ENCODE results near the gene SERTAD3.
"Not testable (repeated sequence)": the region's sequence is repeated elsewhere in the genome, so short reads cannot be mapped to it uniquely, and the experiment has no call there.

SERTAD3 gene

DNA sequence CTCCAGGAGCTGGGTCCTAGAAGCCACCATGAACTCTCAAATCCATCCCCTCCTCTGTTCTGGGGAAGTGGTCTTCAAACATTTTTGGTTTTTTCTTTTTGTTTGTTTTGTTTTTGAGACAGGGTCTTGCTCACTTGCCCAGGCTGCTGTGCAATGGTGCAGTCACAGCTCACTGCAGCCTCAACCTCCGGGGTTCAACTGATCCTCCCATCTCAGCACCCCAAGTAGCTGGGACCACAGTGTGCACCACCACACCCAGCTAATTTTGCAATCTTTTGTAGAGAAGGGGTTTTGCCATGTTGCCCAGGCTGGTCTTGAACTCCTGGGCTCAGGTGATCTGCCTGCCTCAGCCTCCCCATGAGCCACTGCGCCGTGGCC is 14.5 kb upstream of the SERTAD3 start:
- FAIRE-seq: no peak
- DNase-seq (ENCODE audit: low spot score): no peak

DNA sequence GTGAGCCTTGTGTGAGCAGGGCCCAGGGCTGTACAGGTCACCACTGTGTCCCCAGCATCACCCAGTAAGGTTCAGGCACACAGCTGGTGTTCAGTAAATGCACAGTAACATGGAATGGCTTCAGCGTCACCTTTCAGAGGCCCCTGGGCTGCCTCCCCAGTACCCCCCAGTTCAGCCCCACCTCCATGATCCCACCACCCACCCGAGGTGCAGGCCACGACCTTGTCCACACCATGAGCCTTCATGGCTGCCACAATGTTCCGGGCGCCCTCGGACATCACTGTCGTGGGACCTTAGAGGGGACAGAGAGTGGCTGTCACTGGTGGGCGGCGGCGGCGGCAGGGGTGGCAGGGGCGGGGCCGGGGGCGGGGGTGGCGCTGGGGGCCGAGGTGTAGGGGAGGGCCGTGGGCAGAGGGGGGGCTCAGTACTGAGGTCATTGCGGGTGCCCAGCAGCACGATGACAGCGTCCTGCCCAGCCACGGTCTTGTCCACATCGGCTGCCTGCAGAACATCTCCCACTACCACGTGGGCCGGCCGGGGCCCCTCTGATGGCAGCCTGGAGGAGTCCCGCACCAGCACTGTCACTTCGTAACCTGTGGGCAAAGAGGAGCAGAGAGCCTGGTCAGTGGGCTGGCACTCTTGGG is 13.9 kb upstream of the SERTAD3 start:
- DNase-seq (ENCODE audit: low spot score) (no peak), FAIRE-seq (no peak)

DNA sequence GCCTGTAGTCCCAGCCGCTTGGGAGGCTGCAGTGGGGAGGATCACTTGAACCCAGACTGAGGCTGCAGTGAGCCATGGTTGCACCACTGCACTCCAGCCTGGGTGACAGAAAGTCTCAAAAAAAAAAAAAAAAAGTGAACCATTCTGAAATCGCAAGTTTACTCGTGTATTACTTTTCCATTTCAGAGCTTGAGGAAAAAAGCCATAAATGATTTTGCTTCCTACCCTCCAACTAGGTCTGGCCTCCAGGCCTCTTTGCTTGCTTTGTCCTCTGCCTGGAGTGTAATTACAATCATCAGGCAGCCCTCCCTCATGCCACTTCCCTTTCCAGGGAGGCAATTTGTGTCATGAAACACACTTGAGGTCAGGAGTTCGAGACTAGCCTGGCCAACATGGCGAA is 12.9 kb upstream of the SERTAD3 start:
- no peak for DNase-seq (ENCODE audit: low spot score)
- FAIRE-seq: no peak

DNA sequence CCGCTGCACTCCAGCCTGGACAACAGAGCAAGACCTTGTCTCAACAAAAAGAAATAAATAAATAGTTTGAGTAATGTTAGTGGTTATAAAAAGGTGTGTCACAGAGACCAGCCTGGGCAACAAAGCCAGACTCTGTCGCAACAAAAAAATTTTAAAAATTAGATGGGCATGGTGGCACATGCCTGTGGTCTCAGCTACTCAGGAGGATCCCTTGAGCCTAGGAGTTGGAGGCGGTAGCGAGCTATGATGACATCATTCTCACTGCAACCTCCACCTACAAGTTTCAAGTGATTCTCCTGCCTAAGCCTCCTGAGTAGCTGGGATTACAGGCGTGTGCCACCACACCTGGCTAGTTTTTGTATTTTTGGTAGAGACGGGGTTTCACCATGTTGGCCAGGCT is 9.8 kb upstream of the SERTAD3 start:
- not testable (repeated sequence) for FAIRE-seq; DNase-seq (ENCODE audit: low spot score)

DNA sequence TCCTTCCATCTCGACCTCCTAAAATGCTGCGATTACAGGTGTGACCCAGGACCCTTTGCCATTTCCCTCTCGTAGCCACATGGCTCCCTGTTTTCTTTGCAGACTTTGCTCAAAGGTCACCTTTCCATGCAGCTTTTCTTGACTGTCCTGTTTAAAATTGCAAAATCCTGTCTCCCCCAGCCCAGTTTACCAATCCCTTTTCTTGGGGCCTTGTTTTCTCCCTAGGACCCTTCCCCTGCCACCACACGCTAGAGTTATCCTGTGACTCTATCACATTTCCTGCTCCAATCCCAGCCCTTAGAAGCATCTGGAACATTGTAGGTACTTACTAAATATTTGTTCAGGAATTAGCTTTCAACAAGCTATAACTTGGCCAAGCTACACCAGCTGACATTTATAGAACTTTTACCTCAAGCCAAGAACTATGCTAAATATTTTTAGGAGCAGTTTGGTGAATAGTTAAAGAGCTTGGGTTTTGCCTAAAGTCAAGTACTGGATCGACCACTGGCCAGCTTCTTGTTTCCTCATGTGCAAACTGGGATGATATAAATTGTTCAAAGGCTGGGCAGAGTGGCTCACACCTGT is 9.1 kb upstream of the SERTAD3 start:
- FAIRE-seq: no peak
- no peak for DNase-seq (ENCODE audit: low spot score)

DNA sequence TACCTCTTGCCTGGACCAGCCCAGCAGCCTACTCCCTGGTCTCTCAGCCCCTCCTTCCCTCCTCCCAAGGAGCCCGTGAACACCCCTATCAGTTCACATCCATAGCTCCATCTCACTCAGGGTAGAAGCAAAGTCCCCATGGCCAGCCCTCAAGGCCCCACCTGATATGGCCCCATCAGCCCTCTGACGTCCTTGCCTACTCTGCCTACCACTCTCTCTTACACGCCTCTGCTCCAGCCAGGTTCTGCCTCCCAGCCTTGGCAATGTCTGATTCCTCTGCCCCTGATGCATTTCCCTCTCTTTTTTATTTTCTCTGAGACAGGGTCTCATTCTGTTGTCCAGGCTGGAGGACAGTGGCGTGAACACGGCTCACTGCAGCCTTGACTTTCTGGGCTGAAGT is 7.9 kb upstream of the SERTAD3 start:
- FAIRE-seq (no peak), DNase-seq (ENCODE audit: low spot score) (no peak)

DNA sequence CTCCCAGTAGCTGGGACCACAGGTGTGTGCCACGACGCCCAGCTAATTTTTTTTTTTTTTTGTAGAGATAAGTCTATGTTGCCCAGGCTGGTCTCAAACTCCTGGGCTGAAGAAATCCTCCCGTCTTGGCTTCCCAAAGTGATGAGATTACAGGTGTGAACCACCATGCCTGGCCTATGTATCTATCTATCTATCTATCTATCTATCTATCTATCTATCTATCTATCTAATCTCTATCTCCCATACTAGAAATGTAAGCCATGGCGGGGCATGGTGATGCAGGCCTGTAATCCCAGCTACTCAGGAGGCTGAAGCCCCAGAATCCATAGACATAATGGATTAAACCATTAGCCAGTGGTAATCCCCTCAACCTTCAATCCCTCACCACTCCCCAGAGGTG is 6.5 kb upstream of the SERTAD3 start:
- FAIRE-seq (no peak), DNase-seq (ENCODE audit: low spot score) (no peak)

DNA sequence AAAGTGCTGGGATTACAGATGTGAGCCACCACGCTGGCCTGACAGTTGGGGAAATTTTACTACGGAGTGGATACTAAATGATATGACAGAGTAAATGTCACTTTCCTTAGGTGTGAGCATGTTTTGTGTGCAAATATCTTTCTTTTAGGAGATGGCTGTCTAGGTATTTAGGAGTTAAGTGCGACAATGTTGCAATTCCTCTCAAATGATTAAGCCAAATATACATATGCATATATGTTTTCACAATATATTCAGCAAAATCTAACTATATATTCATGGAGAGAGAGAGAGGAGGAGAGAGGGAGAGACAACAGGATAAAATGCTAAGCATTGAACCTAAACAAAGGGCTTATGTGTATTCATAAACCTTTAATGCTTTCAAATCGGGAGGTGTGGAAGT is 5.4 kb upstream of the SERTAD3 start:
- FAIRE-seq (no peak), DNase-seq (ENCODE audit: low spot score) (no peak)

DNA sequence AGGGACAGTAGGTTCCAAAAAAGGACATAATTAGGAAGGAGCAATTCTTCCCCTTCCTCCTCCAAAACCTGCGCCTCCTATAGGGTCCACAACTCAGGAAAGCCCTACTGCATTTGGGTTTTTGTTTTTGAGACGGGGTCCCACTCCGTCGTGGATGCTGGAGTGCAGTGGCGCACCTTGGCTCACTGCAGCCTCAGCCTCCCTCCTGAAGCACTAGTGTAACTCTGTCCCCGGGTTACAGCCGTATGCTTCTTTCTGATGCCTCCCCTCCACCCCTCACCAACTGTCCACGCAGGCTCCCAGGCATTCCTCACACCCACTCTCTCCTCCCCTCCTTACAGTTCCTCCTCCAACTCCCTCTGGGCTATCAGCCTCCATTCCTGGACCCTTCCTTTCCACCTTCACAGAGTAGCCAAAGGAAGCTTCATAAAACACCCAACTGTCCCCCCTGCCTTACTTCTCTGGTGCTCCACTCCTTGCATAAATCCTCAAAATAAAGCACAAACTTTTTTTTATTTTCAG is 2.2 kb upstream of the SERTAD3 start:
- no peak for FAIRE-seq
- no peak for DNase-seq (ENCODE audit: low spot score)

DNA sequence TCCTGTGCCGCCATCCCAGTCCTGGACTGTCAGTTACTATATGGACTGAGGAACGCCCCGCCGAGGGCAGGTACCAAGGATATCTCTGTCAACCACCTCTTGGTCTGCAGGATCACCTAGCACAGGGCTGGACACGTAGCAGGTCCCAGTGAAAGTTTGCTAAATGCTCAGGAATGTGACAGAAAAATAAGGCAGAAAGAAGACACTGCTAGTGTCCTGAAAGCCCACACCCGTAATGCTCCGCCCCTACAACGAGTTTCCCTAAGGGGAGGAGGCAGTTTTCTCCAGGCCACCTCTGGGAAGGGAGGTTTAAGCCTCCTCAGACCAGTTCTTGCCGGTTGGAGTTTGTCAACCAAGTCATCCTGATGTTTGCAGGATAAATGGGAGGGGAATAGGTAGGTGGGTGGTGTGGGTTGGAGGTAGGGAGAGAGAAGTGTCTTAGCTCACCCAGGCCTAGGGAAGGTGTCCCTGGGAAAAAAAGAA is 1.7 kb upstream of the SERTAD3 start:
- DNase-seq (ENCODE audit: low spot score): no peak
- no peak for FAIRE-seq

DNA sequence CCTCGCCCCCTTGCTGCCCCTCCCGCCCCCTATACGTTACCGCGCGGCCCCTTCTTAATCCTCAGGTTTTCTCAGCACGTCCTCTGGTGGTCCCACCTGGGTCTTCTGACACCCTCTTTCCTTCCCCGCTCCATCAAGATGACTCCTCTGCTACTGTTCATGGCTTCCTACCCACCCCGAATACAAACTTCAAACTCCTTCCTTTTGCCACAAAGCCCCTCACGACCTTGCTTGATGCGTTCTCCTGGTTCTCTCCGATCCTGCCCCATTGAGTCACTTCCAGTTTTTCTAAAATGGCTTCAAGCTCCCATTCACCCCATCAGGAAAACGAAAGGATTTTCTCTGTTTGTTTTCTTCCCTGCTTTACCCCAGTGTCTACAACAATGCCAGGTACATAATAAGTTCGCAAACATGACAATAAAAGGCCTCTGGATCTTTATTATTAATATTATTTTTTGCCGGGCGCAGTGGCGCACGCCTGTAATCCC is 734 bp upstream of the SERTAD3 start:
- FAIRE-seq (no peak), DNase-seq (ENCODE audit: low spot score) (no peak)

DNA sequence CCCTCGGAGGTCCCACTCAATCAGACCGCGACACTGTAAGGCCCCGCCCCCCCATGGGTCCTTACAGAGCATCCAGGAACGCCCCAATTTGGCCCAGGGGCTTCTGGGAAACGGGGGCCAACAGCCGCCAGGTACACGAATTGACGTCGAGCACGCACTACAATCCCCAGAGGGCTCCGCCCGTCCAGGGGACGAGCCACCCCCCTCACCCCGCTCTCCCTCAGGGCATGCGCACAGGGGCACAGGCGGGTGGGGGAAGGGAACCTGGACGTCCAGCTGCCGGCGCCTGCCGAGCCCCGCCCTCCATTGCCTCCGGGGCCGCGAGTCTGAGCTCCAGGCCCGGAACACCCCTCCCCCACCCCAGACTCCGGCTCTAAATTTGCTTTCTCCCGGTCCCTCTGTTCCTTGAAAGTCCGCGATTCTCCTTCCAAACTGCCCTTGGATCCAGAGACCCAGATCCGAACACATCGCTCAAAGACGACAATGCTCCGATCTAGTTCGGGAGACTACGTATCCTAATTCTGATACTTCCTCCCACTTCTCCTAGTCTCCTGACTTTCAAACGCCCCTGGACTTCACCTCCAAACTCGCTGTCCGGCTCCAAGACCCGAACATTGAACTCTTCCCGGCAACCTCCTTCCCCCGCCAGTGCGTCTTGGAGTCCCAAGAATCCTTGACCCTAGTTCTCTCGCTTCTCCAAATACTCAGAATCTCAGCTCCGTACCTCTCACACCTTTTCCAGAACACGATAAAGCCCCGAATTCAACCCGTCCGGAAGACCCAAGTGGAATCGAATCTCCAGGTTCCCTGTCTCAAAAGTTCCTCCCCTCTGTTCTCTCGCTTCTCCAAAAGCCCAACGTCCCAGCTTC is 770 bp downstream of the SERTAD3 start:
- FAIRE-seq: no peak

DNA sequence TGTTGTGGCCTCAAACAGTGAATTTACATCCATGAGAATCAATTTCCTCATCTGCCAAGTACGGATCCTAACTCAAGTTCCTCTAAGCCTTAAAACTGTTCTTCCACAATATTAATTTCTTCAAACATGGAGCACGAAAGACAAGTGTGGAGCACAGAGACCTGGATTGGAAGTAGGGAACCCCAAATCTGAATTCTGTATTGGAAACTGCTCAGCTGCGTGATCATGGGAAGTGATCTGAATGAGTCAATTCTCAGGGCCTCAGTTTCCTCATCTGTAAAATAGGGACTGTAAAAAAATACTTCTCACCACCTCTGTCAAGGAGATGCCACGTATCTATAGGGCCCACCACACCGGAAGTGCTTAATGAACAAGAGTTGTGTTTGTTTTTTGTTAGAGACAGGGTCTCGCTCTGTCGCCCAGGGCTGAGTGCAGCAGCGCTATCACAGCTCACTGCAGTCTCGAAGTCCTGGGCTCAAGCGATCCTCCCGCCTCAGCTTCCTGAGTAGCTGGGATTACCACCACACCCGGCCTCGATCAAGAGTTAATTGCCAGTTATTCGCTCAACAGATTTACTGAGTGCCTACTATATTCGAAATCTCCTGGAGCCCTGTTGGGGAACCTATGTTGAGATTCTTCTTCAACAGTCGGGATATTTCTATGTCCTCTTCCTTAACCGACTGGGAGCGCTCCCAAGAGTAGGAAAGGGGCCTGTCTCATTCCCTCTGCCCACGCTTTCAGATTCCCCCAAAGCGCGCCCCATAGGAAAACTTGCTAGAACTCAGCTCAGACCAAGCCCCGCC is 1.6 kb downstream of the SERTAD3 start:
- FAIRE-seq (no peak), DNase-seq (ENCODE audit: low spot score) (no peak)

More for the DNA sequence above, 770 bp downstream of the SERTAD3 start:
- DNase-seq (ENCODE audit: low spot score): peak; percentile 98

DNA sequence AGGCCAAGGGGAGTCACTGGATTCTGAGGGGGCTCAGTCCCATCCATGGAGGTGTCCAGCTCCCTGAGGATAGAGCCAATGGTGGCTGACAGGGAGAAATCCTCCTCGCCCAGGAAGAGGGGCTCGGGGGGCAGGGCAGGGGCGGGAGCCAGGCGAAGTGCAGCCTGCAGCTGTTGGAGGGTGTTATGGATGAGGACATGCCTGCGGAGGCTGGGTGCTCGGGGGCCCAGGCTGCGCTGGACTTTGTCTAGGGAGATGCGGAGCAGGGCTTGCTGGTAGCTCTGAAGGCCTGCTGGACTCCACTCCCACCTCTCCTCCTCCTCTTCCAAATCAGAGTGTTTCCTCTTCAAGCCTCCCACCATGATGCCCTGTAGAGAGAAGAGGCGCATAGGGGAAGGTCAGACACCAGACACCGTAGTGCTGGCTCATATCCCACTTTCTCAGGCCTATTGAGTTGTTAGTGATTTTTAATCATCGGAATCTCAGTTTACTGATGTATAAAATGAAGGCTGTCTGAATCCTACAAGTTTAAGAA is 2.3 kb downstream of the SERTAD3 start:
- FAIRE-seq (no peak), DNase-seq (ENCODE audit: low spot score) (no peak)

DNA sequence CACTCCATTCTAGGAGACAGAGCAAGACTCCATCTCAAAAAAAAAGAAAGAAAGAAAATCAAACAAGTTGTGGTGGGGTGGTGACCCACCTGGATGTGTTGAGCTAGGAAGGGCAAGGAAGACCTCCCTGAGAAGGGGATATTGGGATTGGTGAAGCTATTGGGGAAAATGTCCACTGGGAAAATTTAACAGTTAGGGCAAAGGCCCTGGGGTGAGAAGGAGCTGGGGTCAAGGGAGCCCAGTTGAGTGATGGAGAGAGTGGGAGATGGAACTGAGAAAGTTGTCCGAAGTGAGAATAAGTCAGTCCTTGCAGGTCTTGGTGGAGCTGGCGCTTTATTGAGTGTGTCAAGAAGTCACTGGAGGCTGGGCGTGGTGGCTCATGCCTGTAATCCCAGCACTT is 5.9 kb downstream of the SERTAD3 start:
- DNase-seq (ENCODE audit: low spot score) (no peak), FAIRE-seq (no peak)

DNA sequence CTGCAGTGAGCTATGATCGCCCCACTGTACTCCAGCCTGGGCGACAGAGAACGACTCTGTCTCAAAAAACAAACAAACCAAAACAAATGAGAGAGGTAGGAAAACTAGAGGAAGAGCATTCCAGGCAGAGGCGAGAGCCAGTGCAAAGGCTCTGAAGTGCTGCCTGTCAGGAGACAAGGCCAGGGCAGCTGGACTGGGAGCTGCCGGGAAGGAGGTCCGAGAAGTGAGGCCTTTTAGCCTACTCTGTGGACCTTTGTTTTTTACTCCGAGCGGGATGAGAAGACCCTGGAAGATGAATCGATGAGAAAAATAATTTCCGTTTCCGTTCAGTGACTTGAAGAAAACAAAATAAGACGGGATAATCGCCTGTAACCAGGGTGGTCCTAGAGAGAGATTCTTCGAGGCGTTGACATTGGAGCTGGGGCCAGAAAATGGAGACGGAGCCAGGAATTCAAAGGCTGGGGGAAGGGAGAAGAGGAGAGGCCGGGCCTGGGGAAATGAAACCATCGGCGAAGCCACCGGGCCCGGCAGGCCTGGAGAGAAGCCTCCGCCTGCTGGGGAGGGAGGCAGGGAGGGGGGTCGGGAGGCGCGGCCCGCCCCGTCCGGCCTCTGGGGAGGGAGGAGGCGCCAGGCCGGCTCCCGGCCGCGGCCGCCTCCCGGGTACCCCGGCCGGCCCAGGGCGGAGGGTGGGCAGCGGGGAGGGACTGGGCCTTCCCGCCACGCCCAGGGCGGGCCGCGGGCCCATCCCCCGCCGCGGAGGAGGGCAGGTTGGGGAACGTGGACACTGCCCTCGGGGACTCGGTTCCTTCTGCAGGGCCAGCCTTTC is 10.5 kb downstream of the SERTAD3 start:
- FAIRE-seq (no peak), DNase-seq (ENCODE audit: low spot score) (peak; percentile 91)

DNA sequence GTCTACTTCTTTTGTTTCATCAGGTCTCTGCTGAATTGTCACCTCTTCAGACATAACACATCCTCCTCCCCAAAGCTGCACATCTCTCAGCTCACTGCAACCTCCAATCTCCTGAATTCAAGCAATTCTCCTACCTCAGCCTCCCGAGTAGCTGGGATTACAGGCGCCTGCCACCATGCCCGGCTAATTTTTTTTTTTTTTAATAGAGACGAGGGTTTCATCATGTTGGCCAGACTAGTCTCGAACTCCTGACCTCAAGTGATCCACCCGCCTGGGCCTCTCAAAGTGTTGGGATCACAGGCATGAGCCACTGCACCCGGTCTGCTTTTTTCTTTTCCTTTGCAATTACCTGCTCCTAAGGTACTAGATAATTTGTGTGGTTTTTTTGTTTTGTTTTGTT is 11.4 kb downstream of the SERTAD3 start:
- FAIRE-seq: not testable (repeated sequence)

DNA sequence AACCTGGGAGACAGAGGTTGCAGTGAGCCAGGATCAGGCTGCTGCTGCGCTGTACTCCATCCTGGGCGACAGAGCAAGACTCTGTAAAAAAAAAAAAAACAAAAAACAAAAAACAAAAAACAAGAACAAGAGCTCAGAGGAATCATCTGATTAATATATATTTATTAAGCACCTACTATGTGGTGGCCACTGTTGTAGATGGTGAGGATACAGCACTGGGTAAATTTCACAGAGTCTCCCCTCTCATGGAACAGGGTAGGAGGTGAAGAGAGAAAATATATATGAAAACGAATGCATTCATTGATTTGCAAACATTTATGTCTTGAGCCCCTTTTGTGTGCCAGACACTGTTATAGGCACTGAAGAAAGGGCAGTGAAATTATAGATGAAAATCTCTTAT is 12.4 kb downstream of the SERTAD3 start:
- DNase-seq (ENCODE audit: low spot score) (no peak), FAIRE-seq (no peak)

More for the DNA sequence above, 11.4 kb downstream of the SERTAD3 start:
- DNase-seq (ENCODE audit: low spot score): not testable (repeated sequence)

DNA sequence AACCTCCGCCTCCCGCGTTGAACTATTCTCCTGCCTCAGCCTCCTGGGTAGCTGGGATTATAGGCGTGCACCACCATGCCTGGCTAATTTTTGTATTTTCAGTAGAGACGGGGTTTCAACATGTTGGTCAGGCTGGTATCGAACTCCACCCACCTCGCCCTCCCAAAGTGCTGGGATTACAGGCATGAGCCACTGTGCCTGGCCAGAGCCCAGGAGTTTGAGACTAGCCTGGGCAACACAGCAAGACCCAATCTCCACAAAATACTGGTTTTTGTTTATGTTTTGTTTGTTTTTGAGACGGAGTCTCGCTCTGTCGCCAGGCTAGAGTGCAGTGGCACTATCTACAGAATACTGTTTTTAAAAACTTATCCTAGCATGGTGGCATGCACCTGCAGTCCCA is 13.9 kb downstream of the SERTAD3 start:
- not testable (repeated sequence) for FAIRE-seq; DNase-seq (ENCODE audit: low spot score)

DNA sequence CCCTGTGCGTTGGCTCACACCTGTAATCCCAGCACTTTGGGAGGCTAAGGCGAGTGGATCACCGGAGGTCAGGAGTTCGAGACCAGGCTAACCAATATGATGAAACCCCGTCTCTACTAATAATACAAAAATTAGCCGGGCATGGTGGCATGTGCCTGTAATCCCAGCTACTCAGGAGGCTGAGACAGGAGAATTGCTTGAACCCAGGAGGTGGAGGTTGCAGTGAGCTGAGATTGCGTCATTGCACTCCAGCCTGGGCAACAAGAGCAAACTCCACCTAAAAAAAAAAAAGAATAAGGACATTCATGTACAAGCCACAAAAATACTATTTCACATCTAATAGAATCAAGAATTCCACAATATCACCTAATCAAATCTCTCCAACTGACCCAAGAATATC is 15.9 kb downstream of the SERTAD3 start:
- not testable (repeated sequence) for FAIRE-seq; DNase-seq (ENCODE audit: low spot score)
